NCI-H2196 (cell line): Measurements from ENCODE around the gene EIF1.

ENCODE experiments used
- DNase-seq: peaks from one replicate; lab custom pipeline; 2025; ENCODE audit not compliant: unreplicated experiment; lab: John Stamatoyannopoulos, UW

Gene EIF1

DNA sequence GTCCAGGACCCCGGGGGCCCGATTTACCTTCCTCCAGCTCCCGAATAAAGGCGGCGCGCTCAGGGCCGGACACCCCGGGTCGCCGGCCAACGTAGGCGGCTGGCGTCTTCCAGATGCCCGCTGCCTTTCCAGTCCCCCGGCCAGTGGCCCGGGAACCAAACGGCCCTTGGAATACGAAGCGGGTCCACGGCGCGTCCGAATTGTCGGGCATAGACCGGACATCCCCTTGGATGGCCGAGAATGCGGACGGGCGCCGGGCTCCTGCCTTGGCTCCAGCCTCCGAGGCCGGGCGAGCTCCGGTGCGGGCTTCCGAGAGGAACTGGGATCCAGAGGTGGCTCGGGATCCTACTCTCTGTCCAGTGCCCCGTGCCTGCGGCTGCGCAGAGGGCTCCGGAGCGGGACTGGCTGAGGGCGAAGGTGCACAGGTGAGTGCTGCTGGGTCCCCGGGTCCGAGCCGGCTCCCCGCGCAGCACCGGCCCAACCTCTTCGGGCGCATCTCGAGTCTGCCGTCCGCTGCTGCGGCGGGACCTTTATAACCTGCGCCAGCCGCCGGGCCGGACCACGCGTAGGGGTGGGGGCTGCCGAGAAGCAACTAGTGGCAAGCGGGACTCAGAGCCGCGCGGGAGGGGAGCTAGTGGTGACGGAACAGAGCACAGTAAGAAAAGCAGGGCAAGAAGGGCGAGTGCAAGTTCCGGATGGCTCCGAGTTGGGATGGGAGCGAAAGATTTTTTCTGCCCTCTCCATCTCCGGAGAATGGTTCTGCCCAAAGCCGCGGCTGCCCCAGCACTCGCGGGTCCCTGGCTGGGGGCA lies 45.7 kb downstream of the EIF1 start, which contains the start of gene HAP1:
Gene HAP1, minus strand, starts transcription at position 505 of the 810 bp plus-strand sequence. Its CDS starts 9 bp downstream, at position 496.
- DNase-seq, result peak; percentile 8

DNA sequence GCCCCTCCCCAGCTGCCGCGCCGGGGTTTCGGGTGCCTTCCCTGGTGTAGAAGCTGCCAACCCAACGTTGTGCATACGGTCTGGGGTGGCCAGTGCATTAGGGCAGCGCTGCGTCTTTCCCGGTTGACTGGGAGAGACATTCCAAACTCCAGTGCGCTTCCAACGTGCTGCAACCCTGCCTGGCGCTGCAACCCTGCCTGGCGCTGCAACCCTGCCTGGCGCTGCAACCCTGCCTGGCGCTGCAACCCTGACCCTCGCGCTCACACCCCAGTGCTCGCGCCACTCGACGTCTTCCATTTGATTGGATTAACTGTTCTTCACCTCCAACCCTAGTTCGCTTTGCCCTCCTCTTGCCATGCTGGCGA lies 46.2 kb downstream of the EIF1 start:
- no peak for DNase-seq

DNA sequence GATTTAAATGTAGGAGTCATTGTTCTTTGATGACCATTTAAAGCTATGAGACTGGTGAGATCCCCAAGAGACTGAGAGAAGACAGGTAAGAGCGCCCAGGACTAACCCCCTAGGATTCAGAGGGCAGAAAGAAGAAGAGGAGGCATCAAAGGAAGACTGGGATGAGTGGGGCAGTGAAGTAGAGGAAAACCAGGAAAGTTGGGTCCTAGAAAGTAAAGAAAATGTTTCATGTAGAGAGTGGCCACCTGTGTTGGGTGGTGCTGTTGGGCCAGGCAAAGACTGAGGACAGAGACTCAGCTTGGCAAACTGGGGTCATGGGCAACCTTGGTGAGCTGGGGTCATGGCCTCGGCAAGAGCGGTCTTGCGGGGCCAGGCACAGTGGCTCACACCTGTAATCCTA lies 47.1 kb downstream of the EIF1 start:
- DNase-seq, result no peak

DNA sequence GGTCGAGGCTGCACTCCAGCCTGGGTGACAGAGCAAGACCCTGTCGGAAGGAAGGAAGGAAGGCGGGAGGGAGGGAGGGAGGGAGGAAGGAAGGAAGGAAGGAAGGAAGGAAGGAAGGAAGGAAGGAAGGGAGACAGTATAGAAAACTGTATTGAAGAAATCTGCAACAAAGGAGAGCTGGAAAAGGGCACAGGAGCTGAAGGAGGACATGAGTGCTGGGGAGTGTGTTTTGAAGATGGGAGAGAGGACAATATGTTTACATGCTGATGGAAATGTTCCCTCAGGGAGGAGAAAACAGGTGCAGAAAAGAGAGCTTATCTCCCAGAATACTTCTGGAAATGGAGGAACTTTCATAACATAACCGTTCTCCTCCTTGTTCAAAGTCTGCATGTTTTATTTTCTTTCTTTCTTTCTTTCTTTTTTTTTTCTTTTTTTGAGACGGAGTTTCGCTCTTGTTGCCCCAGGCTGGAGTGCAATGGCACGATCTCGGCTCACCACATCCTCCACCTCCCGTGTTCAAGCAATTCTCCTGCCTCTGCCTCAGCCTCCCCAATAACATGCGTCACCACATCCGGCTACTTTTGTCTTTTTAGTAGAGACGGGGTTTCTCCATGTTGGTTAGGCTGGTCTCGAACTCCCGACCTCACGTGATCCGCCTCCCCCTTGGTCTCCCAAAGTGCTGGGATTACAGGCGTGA lies 48.4 kb downstream of the EIF1 start:
- no peak for DNase-seq

DNA sequence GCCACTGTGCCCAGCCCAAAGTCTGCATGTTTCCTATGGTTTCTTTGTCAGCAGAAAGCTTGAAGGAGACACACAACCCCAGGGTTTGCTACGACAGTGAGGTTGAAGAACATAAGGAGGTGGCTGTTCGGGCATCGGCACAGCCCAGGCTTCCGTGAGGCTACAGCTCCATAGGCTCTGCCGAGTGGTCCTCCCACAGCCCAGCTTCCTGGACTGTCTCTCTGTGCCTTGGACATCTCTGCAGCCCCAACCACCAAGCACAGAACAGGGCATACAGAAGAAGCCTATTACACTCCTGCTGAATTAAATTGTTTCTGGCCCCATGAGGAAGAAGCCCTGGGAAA lies 49.0 kb downstream of the EIF1 start:
- DNase-seq, result no peak

DNA sequence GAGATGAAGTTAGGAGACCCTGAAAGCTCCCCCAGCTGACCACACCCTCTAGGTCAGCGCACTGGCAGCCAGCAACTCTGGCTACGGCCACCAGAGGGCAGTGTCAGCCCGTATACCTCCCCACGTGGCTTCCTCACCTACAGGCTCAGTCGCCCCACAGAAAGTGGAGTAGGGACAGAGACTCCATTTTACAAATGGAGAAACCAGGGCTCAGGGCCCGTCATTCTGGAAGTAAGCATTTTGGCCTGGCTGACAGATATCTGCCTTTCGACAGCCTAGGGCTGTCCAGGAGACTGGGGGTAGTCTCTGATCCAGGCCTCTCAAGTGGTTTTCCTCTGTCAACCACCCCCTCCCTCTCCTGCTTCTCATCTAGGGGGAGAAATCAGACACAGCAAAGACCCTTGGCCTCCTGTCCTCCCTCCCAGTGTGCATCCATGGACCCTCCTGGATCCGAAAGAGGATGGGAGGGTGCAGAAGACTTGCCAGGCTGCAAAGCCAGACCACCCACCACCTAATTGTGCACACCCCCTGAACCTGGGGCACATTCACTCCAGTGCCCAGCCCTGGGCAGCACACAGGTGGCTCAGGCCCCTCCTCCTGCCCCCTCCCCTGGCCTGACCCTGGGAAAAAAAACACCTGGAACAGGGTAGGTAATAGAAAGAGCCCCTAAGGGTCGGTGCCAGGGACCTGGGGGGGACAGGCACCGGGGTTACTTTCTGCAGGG lies 49.6 kb downstream of the EIF1 start:
- peak; percentile 65 for DNase-seq

DNA sequence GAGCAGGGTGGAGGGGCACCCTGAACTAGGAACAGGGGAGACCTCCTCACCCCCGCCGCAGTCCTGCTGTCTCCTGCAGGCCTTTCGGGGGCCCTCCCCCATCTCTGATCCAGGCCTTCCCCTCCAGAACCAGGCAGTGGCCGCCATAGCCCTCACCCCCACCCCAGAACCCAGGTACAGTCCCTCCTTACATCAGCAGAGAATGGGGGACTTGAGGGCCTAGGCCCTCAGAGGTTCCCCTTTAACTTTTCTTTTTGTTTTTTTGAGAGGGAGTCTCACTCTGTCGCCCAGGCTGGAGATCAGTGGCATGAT lies 50.1 kb downstream of the EIF1 start:
- DNase-seq, result no peak

DNA sequence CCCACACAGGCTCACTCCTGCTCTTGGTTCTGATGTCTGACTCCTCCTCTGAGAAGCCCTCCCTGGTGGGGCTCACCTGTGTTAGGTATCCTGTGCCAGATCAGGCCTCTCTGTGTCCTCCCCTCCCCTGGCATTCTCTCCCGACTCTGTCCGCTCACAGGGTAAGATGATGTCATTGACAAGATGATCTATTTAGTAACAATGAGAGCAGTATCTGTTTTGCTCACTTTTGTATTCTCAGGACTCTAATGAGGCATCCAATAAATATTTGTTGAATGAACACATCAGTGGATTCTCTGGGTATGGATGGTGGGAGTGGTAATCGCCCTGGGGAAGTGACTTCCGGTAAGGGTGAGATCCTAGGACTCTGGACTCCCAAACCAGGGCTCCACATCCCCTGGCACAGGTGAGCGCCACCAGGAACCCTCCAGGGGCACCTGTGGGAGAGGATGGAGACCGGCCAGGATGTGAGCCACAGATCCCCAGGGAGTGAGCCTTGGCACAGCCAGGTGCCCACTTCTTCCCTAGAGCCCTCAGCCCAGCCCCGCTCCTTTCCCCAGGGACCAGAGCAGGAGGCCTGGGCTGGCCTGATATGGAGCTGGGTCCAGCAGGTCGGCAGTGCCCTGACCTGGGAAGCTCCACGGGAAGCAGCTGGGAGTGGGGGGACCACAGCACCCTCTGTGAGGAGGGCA lies 51.1 kb downstream of the EIF1 start:
- no peak for DNase-seq

DNA sequence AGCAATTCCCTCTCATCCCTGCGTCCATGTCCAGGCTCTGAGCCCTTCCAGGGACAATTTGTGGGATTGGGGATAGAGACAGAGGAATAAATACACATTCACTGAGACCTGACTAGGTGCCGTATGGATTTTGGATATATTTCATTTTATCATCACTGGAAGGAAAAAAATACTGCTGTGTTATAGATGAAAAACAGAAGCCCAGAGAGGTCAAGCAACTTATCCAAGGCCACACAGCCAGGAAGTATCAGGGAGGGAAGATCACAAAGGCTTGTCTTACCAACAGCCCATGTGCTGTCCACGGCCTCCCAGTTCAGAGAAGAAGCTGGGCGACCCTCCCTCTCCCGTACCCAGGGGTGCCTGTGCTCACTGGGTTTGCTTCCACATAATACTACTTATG lies 51.8 kb downstream of the EIF1 start:
- no peak for DNase-seq

DNA sequence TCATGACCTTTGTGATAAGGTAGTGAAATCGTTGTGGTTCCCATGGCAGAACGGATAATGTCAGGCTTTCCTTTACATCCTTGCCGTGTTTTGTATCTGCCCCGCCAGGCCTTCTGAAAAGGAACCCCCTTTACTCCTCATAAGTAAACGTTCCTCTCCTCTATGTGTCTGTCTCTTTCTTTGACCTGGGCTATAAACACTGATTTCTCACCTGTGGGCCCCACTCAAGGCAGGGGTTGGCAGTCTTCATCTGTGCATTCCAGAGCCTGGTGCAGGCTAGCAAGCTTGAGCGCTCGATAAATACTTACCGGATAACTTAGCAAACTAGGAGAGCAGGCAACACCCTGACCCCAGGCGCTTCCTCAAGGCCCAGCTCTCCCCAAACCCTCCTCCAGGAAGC lies 53.0 kb downstream of the EIF1 start:
- no peak for DNase-seq
